ENCODE measurements around the gene DGKG. TPM values are rescaled to one million over a fixed set of nuclear protein-coding genes. Genes with fewer than 3 reads are reported as not detected.

DGKG gene
- total RNA-seq, 1 experiment from 2014 or later: 0.04 TPM

- no peak overlapping the region for H3K4me2 ChIP-seq (ENCODE audit: low read depth, low read length, poor library complexity, severe bottlenecking)
Observed at GRCh38 chr3:186217820-186218164, 144.2 kb downstream of the DGKG start.

DNA sequence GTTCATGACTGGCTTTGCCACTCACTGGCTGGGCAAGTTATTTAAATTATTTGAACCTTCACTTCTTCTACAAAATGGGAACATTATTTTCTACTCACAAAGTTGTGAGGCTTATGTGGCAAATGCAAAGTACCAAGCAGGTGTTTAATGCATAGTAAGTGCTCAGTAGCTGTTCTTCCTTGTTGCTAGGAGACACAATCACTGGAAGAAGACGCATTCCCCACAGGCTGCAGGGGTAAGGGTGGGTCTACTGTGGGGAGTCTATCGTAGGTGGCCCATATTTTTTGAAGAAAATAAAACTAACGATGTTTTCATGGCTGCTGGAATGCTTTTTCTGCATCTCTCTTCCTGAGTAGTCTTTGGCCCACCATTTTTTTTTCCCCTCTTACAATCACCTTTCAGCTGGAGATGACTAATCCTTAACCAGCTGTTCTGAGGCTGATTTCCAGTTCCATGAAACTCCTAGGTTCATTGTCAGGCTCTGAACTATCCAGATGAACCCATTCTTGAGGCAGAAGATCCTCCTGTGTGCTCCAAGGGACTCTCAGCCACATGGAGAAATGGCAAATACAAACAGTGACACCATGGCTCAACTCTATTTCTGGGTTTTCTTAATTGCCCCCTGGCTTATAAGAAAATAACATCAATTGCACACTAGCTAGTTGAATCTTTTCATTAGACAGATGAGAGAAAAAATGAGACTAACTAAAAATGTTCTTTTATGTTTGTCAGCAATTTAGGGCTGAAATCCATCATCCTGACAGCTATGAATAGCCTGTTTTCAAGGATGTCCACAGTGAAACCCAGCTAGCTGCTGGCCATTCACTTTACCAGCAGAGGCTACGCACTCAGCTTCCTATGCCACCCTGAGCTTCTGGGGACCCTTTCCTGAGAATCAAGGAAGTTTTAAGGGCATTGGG lies 144.9 kb downstream of the DGKG start:
- no peaks in the 10 kb centered on the region for H3K9me2 ChIP-seq (replicated peaks; ENCODE audit: insufficient read depth, low read length)
- H3K36me3 ChIP-seq (ENCODE audit: insufficient read depth, low read length): no peaks in the 10 kb centered on the region
- no peak overlapping the region for H2AFZ ChIP-seq (ENCODE audit: low read length)
- no peaks in the 10 kb centered on the region for H4K20me1 ChIP-seq (ENCODE audit: insufficient read depth, low read depth, low read length)
- H3K4me3 ChIP-seq (ENCODE audit: low read length): no peak overlapping the region
- H3K79me2 ChIP-seq (ENCODE audit: low read length): no peaks in the 10 kb centered on the region
- no peaks in the 10 kb centered on the region for H3K27me3 ChIP-seq (ENCODE audit: low read length)
- H3K4me2 ChIP-seq (ENCODE audit: low read depth, low read length, poor library complexity, severe bottlenecking): no peak overlapping the region
- no peaks in the 10 kb centered on the region for H3K4me1 ChIP-seq (ENCODE audit: low read length)
- no peak for DNase-seq
- H3K27ac ChIP-seq (ENCODE audit: low read length): no peak overlapping the region
- H3K9me3 ChIP-seq (ENCODE audit: low read length): no peaks in the 10 kb centered on the region
- H3K9ac ChIP-seq (ENCODE audit: low read length): no peak overlapping the region

More at GRCh38 chr3:186217820-186218164, 144.2 kb downstream of the DGKG start:
- Histone ChIP-seq H3K27ac (ENCODE audit: low read length) (no peak overlapping the region), H3K79me2 (ENCODE audit: low read length) (no peaks in the 10 kb centered on the region), H3K36me3 (ENCODE audit: insufficient read depth, low read length) (no peaks in the 10 kb centered on the region), H3K9ac (ENCODE audit: low read length) (no peak overlapping the region), H3K4me1 (ENCODE audit: low read length) (no peaks in the 10 kb centered on the region), H4K20me1 (ENCODE audit: insufficient read depth, low read depth, low read length) (no peaks in the 10 kb centered on the region), H2AFZ (ENCODE audit: low read length) (no peak overlapping the region), H3K9me2 (replicated peaks; ENCODE audit: insufficient read depth, low read length) (no peaks in the 10 kb centered on the region), H3K27me3 (ENCODE audit: low read length) (no peaks in the 10 kb centered on the region), H3K9me3 (ENCODE audit: low read length) (no peaks in the 10 kb centered on the region), H3K4me3 (ENCODE audit: low read length) (no peak overlapping the region)
- no peak for DNase-seq

- Histone ChIP-seq H3K36me3 (ENCODE audit: insufficient read depth, low read length) (no peaks in the 10 kb centered on the region), H2AFZ (ENCODE audit: low read length) (no peak overlapping the region), H3K4me1 (ENCODE audit: low read length) (no peaks in the 10 kb centered on the region), H3K9me2 (replicated peaks; ENCODE audit: insufficient read depth, low read length) (no peaks in the 10 kb centered on the region), H3K79me2 (ENCODE audit: low read length) (no peaks in the 10 kb centered on the region), H3K9me3 (ENCODE audit: low read length) (no peaks in the 10 kb centered on the region), H3K9ac (ENCODE audit: low read length) (no peak overlapping the region), H3K27me3 (ENCODE audit: low read length) (no peaks in the 10 kb centered on the region), H3K27ac (ENCODE audit: low read length) (no peak overlapping the region), H3K4me3 (ENCODE audit: low read length) (no peak overlapping the region), H4K20me1 (ENCODE audit: insufficient read depth, low read depth, low read length) (no peaks in the 10 kb centered on the region), H3K4me2 (ENCODE audit: low read depth, low read length, poor library complexity, severe bottlenecking) (no peak overlapping the region)
- DNase-seq: no peak
Observed at GRCh38 chr3:186214670-186215069, 147.4 kb downstream of the DGKG start.

- H3K27me3 ChIP-seq (ENCODE audit: low read length): no peaks in the 10 kb centered on the region
- no peak overlapping the region for H3K4me2 ChIP-seq (ENCODE audit: low read depth, low read length, poor library complexity, severe bottlenecking)
- H3K9me3 ChIP-seq (ENCODE audit: low read length): no peaks in the 10 kb centered on the region
- H3K4me1 ChIP-seq (ENCODE audit: low read length): no peaks in the 10 kb centered on the region
- no peaks in the 10 kb centered on the region for H3K9me2 ChIP-seq (replicated peaks; ENCODE audit: insufficient read depth, low read length)
- H3K36me3 ChIP-seq (ENCODE audit: insufficient read depth, low read length): no peaks in the 10 kb centered on the region
- DNase-seq: no peak
- no peak overlapping the region for H2AFZ ChIP-seq (ENCODE audit: low read length)
- no peak overlapping the region for H3K9ac ChIP-seq (ENCODE audit: low read length)
- H3K79me2 ChIP-seq (ENCODE audit: low read length): no peaks in the 10 kb centered on the region
- H3K4me3 ChIP-seq (ENCODE audit: low read length): no peak overlapping the region
- H4K20me1 ChIP-seq (ENCODE audit: insufficient read depth, low read depth, low read length): no peaks in the 10 kb centered on the region
- H3K27ac ChIP-seq (ENCODE audit: low read length): no peak overlapping the region
Observed at GRCh38 chr3:186213946-186214345, 148.1 kb downstream of the DGKG start.

GRCh38 chr3:186212611-186213010 lies 149.4 kb downstream of the DGKG start:
- no peak overlapping the region for H3K4me3 ChIP-seq (ENCODE audit: low read length)
- H2AFZ ChIP-seq (ENCODE audit: low read length): no peak overlapping the region
- no peaks in the 10 kb centered on the region for H3K9me3 ChIP-seq (ENCODE audit: low read length)
- H3K9me2 ChIP-seq (replicated peaks; ENCODE audit: insufficient read depth, low read length): no peaks in the 10 kb centered on the region
- no peaks in the 10 kb centered on the region for H3K79me2 ChIP-seq (ENCODE audit: low read length)
- H3K27ac ChIP-seq (ENCODE audit: low read length): no peak overlapping the region
- no peaks in the 10 kb centered on the region for H4K20me1 ChIP-seq (ENCODE audit: insufficient read depth, low read depth, low read length)
- no peaks in the 10 kb centered on the region for H3K4me1 ChIP-seq (ENCODE audit: low read length)
- H3K9ac ChIP-seq (ENCODE audit: low read length): no peak overlapping the region
- H3K4me2 ChIP-seq (ENCODE audit: low read depth, low read length, poor library complexity, severe bottlenecking): no peak overlapping the region
- H3K27me3 ChIP-seq (ENCODE audit: low read length): no peaks in the 10 kb centered on the region
- no peak for DNase-seq
- H3K36me3 ChIP-seq (ENCODE audit: insufficient read depth, low read length): no peaks in the 10 kb centered on the region

DNA sequence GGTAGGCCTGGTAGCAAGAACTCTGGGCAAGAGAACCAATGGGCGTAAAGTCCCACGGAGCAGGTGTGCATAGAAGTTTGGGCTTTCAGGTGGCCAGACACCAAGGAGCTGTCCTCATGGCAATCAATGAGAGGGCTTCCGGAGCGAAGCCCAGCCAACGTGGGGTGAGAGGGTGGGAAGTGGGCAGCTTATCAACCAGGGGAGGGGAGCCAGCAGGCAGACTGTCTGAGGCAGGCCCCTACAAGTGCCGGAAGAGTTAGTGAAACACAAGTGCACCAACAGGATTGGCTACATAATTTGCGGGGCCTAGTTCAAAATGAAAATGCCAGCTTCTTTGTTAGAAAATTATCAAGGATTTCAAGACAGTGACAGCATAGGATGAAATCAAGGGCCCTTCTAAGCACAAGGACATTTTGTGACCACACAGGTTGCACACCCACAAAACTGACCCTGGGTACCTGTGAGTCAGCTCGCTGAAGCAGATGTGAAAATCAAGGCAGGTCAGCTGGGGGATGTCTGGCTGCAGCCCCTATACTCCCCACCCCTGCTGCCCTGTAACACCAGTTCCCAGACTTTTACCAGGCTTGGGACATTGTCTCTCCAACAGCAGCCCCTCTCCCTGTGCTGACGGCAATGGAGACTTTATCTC lies 151.1 kb downstream of the DGKG start:
- Histone ChIP-seq H3K27ac (ENCODE audit: low read length) (no peak overlapping the region), H3K9me2 (replicated peaks; ENCODE audit: insufficient read depth, low read length) (no peaks in the 10 kb centered on the region), H3K27me3 (ENCODE audit: low read length) (no peaks in the 10 kb centered on the region), H3K4me1 (ENCODE audit: low read length) (no peaks in the 10 kb centered on the region), H3K79me2 (ENCODE audit: low read length) (no peaks in the 10 kb centered on the region), H3K4me3 (ENCODE audit: low read length) (no peak overlapping the region), H3K4me2 (ENCODE audit: low read depth, low read length, poor library complexity, severe bottlenecking) (no peak overlapping the region), H2AFZ (ENCODE audit: low read length) (no peak overlapping the region), H3K9me3 (ENCODE audit: low read length) (no peaks in the 10 kb centered on the region), H3K9ac (ENCODE audit: low read length) (no peak overlapping the region), H3K36me3 (ENCODE audit: insufficient read depth, low read length) (no peaks in the 10 kb centered on the region), H4K20me1 (ENCODE audit: insufficient read depth, low read depth, low read length) (no peaks in the 10 kb centered on the region)
- DNase-seq: no peak

- H2AFZ ChIP-seq (ENCODE audit: low read length): no peak overlapping the region
- no peaks in the 10 kb centered on the region for H3K9me3 ChIP-seq (ENCODE audit: low read length)
Observed at GRCh38 chr3:186209810-186210752, 152.0 kb downstream of the DGKG start.

More at GRCh38 chr3:186209810-186210752, 152.0 kb downstream of the DGKG start:
- no peak overlapping the region for H3K4me2 ChIP-seq (ENCODE audit: low read depth, low read length, poor library complexity, severe bottlenecking)
- H3K9ac ChIP-seq (ENCODE audit: low read length): no peak overlapping the region
- no peaks in the 10 kb centered on the region for H3K9me2 ChIP-seq (replicated peaks; ENCODE audit: insufficient read depth, low read length)
- H4K20me1 ChIP-seq (ENCODE audit: insufficient read depth, low read depth, low read length): no peaks in the 10 kb centered on the region
- no peak for DNase-seq
- H3K27me3 ChIP-seq (ENCODE audit: low read length): no peaks in the 10 kb centered on the region
- no peak overlapping the region for H3K4me3 ChIP-seq (ENCODE audit: low read length)
- no peaks in the 10 kb centered on the region for H3K36me3 ChIP-seq (ENCODE audit: insufficient read depth, low read length)
- H3K79me2 ChIP-seq (ENCODE audit: low read length): no peaks in the 10 kb centered on the region
- H3K27ac ChIP-seq (ENCODE audit: low read length): no peak overlapping the region
- no peaks in the 10 kb centered on the region for H3K4me1 ChIP-seq (ENCODE audit: low read length)
